Sigmoid colon (tissue), 3 donors: ENCODE results near the gene CFB.

Experiments
- CTCF ChIP-seq, 4 experiments: fragments of 450-650 bp in 3 of 4; fragments of 200-600 bp in 1 of 4; IDR thresholded peaks; one replicate each; pipeline ENCODE4 v1.5.1; 2016 to 2019; ENCODE audit warnings: antibody characterized with exemption in 4 of 4, mild to moderate bottlenecking in 3 of 4, moderate library complexity in 2 of 4
- POLR2A ChIP-seq, 2 donors: fragments of 450-650 bp; IDR thresholded peaks; one replicate each; pipeline ENCODE4 v1.6.1; 2016; ENCODE audit warnings: antibody characterized with exemption in 2 of 2, mild to moderate bottlenecking in 2 of 2, moderate library complexity in 2 of 2

GRCh38 chr6:31899215-31899614 is 46.7 kb upstream of the CFB start:
- TF ChIP-seq CTCF (IDR thresholded peaks at IDR 0.05) = no peak
- no peak for TF ChIP-seq POLR2A (IDR thresholded peaks at IDR 0.05)
